Gastroesophageal sphincter (tissue), 4 donors: ENCODE data around the gene COL1A1. TPM values are rescaled to one million over a fixed set of nuclear protein-coding genes. Genes with fewer than 3 reads are reported as not detected.

Experiments
- ATAC-seq: fragments of 150-250 bp; one replicate; pipeline ENCODE4 v1.9.1; 2016; ENCODE audit warnings: mild to moderate bottlenecking, moderate library complexity
- H3K27ac ChIP-seq, 4 donors: fragments of 200-600 bp; sonication (generic) in 3 of 4; 1 replicate in 3 of 4; 2 replicates in 1 of 4; pipeline ENCODE4 v1.5.1; 2016 to 2019
- H3K27me3 ChIP-seq: fragments of 200-600 bp; sonication (generic); one replicate; pipeline ENCODE4 v1.5.1; 2019
- H3K36me3 ChIP-seq, 2 donors: fragments of 200-600 bp; sonication (generic); one replicate each; pipeline ENCODE4 v1.5.1; 2019; ENCODE audit warnings: control low read depth in 1 of 2
- H3K4me1 ChIP-seq, 3 donors: fragments of 200-600 bp; sonication (generic); 1 replicate in 2 of 3; 2 replicates in 1 of 3; pipeline ENCODE4 v1.5.1; 2016 to 2019; ENCODE audit warnings: control low read depth in 2 of 3
- H3K4me3 ChIP-seq, 2 donors: fragments of 200-600 bp; sonication (generic); one replicate each; pipeline ENCODE4 v1.5.1; 2019; ENCODE audit warnings: mild to moderate bottlenecking in 1 of 2, moderate library complexity in 1 of 2
- H3K9me3 ChIP-seq, 3 donors: fragments of 200-600 bp; sonication (generic); one replicate each; pipeline ENCODE4 v1.5.1; 2017 to 2019; ENCODE audit warnings: control low read depth in 2 of 3
- EP300 ChIP-seq: sonication (generic); formaldehyde crosslinking; IDR thresholded peaks from one replicate; pipeline ENCODE4 v1.6.1; 2017; ENCODE audit warnings: antibody characterized with exemption, mild to moderate bottlenecking
- POLR2A ChIP-seq, 2 donors: fragments of 450-650 bp; IDR thresholded peaks; one replicate each; pipeline ENCODE4 v1.6.1; 2017; ENCODE audit warnings: antibody characterized with exemption in 2 of 2, mild to moderate bottlenecking in 2 of 2, moderate library complexity in 1 of 2
- POLR2AphosphoS5 ChIP-seq: sonication (generic); formaldehyde crosslinking; IDR thresholded peaks from one replicate; pipeline ENCODE4 v1.6.1; 2017; ENCODE audit warnings: antibody characterized with exemption
- WGBS, 2 donors: methylation state at CpG; one replicate each; pipeline ENCODE4 v1.1.5; 2018; ENCODE audit warnings: low coverage in 1 of 2; 5-methylcytosine and 5-hydroxymethylcytosine counted together
- total RNA-seq, 4 donors: library from RNA; depleted of rRNA; stranded (reverse); fragments of >200 nt; gene quantifications; one replicate each; pipeline ENCODE4 v1.1.0, GENCODE V29; 2016
- TF ChIP-seq, protein P1 (sequence below), 4 experiments: fragments of 200-600 bp in 2 of 4; fragments of 450-650 bp in 2 of 4; sonication (generic) in 1 of 4; IDR thresholded peaks; one replicate each; pipeline ENCODE4 v1.5.1; 2017 to 2019; ENCODE audit warnings: antibody characterized with exemption in 4 of 4, mild to moderate bottlenecking in 2 of 4, moderate library complexity in 2 of 4

The COL1A1 gene
- total RNA-seq, 4 donors from 2014 or later, result 14.6 to 92.9 (median 69.7) TPM

DNA sequence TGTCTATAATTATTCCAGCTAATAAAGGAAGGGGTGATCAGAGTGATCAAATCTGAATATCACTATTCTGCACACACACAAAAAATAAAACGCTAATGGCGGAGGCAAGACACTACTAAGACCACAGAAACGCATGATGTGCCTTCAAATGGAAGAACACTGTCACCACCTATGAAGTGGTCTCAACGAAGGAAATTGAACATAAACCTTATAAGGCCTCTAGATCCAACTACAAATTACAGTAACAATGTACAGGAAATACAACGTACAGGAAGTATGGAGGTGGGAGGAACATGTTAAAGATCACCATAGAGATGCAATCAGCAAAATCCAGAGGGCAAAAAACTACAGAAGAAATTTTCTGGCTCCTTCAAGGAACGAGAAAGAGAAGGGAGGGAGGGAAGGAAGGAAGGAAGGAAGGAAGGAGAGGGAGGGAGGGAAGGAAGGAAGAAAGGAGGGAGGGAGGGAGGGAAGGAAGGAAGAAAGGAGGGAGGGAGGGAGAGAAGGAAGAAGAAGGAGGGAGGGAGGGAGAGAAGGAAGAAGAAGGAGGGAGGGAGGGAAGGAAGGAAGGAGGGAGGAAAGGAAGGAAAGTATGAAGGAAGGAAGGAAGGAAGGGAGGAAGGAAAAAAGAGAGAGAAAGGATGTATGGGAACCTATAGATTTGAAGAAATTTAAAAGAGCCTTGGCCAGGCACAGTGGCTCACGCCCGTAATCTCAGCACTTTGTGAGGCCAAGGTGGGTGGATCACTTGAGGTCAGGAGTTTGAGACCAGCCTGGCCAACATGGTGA is 38.8 kb downstream of the COL1A1 start:
- 66 to 79% methylated on average over 7 to 8 of the region's 8 CpGs for WGBS, 2 donors
- Histone ChIP-seq H3K4me3 (no peak overlapping the region), H3K36me3 (no peaks in the 10 kb centered on the region), H3K27ac (no peak overlapping the region), H3K4me1 (peaks cover 0 to 64% (median 21%) of the 10 kb centered on the region in 3 donors), H3K9me3 (no peaks in the 10 kb centered on the region), H3K27me3 (no peaks in the 10 kb centered on the region)
- TF ChIP-seq, protein P1, sequence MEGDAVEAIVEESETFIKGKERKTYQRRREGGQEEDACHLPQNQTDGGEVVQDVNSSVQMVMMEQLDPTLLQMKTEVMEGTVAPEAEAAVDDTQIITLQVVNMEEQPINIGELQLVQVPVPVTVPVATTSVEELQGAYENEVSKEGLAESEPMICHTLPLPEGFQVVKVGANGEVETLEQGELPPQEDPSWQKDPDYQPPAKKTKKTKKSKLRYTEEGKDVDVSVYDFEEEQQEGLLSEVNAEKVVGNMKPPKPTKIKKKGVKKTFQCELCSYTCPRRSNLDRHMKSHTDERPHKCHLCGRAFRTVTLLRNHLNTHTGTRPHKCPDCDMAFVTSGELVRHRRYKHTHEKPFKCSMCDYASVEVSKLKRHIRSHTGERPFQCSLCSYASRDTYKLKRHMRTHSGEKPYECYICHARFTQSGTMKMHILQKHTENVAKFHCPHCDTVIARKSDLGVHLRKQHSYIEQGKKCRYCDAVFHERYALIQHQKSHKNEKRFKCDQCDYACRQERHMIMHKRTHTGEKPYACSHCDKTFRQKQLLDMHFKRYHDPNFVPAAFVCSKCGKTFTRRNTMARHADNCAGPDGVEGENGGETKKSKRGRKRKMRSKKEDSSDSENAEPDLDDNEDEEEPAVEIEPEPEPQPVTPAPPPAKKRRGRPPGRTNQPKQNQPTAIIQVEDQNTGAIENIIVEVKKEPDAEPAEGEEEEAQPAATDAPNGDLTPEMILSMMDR (IDR thresholded peaks at IDR 0.05), result no peak
- TF ChIP-seq POLR2A (IDR thresholded peaks at IDR 0.05) (no peak), POLR2AphosphoS5 (no peak), EP300 (no peak)
- ATAC-seq, result no peak

DNA sequence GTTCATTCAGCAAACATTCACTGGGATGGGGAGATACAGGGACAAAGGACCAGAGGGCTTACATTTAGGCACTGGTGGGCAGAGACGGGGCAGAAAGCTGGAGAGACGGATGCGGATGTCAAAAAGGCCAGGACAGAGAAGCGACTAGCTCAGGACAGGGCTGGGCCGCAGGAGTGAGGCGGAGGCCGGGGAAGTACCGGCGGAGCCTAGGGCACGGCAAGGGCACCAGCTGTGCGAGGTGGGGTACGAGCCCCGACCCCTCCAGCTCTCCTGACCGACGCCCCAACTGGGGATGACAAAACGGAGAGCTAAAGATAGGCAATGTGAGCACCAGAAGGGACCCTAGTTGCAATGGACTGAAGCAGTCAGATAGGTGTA is 39.5 kb downstream of the COL1A1 start:
- WGBS, 2 donors, result 43 to 46% methylated on average over 5 to 15 of the region's 16 CpGs
- ATAC-seq, result peak; percentile 6
- H3K27me3 ChIP-seq, result no peaks in the 10 kb centered on the region
- H3K4me1 ChIP-seq, result peaks cover 0 to 56% (median 14%) of the 10 kb centered on the region in 3 donors
- TF ChIP-seq POLR2A (IDR thresholded peaks at IDR 0.05) (no peak), POLR2AphosphoS5 (no peak), EP300 (no peak)
- TF ChIP-seq, protein P1 (IDR thresholded peaks at IDR 0.05), result no peak
- peak overlapping the region in 3 of 4 donors; percentile 82 to 88 (median 86) for H3K27ac ChIP-seq
- peak overlapping the region in 1 of 2 donors; percentile 68 for H3K4me3 ChIP-seq
- H3K9me3 ChIP-seq, result no peaks in the 10 kb centered on the region
- H3K36me3 ChIP-seq, result no peaks in the 10 kb centered on the region

DNA sequence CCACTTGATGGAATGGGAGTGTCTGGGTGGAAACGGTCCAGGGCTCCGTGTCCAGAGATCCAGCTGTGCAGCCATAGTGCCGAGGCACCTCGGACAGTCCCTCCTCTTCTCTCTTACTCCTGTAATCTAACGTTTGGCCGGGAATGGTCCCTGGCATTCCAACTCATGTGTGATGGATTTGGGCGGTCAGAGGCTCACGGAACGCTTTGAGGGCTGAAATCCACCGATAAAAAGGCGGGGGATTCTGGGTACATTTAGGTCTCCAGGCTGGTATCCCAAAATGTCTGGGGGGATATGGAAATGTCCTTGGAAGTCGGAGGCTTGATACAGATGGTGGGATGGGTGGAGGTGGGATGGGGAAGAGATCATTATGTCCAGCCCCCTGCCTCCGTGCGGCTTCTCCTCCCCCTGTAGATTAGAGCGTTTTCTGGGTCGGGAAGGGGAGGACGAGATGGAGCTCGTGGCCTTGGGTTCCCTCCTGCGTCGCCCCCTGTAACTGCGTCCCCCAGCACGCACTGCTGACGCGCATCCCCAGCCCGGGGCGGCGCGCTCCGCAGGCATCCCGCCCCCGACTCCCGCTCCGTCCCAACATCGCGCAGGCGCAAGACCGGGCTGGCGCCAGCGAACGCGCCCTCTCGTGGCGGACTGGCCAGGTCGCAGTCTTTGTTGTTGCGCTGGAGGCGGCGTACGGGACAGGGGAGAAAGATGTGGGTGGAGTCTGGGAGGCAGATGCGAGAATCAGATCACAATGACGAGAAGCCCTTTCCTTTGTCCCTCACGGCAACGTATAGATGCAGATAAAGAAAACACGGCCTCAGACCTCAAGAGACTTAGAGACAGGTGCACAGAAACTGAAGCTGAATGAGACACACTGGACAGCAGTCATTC is 40.2 kb downstream of the COL1A1 start:
- peak; percentile 94 for ATAC-seq
- H3K27me3 ChIP-seq, result no peaks in the 10 kb centered on the region
- no peaks in the 10 kb centered on the region for H3K9me3 ChIP-seq
- H3K4me3 ChIP-seq, result peak overlapping the region; percentile 62 to 68
- WGBS, 2 donors, result 0% methylated on average over 7 to 15 of the region's 53 CpGs
- TF ChIP-seq POLR2A (IDR thresholded peaks at IDR 0.05) (peak; percentile 47 to 58), EP300 (no peak), POLR2AphosphoS5 (peak; percentile 80)
- TF ChIP-seq, protein P1 (IDR thresholded peaks at IDR 0.05), result peak; percentile 81 to 98 (median 97)
- H3K36me3 ChIP-seq, result no peaks in the 10 kb centered on the region
- H3K27ac ChIP-seq, result peak overlapping the region; percentile 74 to 88 (median 84)
- peaks cover 0 to 52% (median 13%) of the 10 kb centered on the region in 3 donors for H3K4me1 ChIP-seq

DNA sequence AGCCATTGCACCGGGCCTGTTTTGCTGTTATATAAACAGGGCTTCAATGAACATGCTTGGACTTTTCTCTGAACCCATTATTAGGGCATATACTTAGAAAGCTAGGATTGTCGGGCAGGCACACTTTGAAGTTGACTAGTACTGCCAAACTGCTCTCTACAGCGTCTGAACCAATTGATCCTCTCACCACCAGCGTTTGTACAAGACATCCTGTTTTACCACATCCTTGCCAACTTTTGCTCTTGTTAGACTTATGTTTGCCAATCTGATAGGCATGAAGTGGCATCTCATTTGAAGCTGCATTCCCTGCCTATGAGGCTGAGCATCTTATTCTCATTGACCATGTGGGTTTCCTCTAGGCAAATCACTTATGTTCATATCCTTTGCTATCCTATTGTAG is 43.5 kb downstream of the COL1A1 start:
- H3K9me3 ChIP-seq, result no peaks in the 10 kb centered on the region
- H3K36me3 ChIP-seq, result no peaks in the 10 kb centered on the region
- H3K4me3 ChIP-seq, result no peak overlapping the region
- ATAC-seq, result no peak
- TF ChIP-seq POLR2AphosphoS5 (no peak), EP300 (no peak), POLR2A (IDR thresholded peaks at IDR 0.05) (no peak)
- TF ChIP-seq, protein P1 (IDR thresholded peaks at IDR 0.05), result no peak
- 64 to 85% methylated on average over 2 to 4 of the region's 4 CpGs for WGBS, 2 donors
- H3K27ac ChIP-seq, result no peak overlapping the region
- H3K27me3 ChIP-seq, result no peaks in the 10 kb centered on the region
- peaks cover 0 to 55% (median 28%) of the 10 kb centered on the region in 3 donors for H3K4me1 ChIP-seq
